IMR-90 (cell line): ENCODE results near the gene TRIM2. TPM values are rescaled to one million over a fixed set of nuclear protein-coding genes. Genes with fewer than 3 reads are reported as not detected.

Source experiments
- ATAC-seq: fragments of 200-7000 bp; cut with Tn5 transposase; 2 replicates; pipeline ENCODE4 v1.9.1; 2020; ENCODE audit warnings: low read depth, mild to moderate bottlenecking, moderate library complexity
- BruUV-seq: library from RNA; stranded (reverse); fragments of 400-500 nt; replicated peaks from 2 replicates; lab custom pipeline; 2021; lab: Mats Ljungman, UMichigan
- CTCF ChIA-PET: fragments of 300-600 bp; formaldehyde crosslinking; extraction: SDS; loops from one replicate; lab custom pipeline; 2021; ENCODE audit warnings: antibody characterized with exemption; lab: Yijun Ruan, JAX
- POLR2A ChIA-PET: fragments of 300-600 bp; sonication (Branson Sonifier 250); formaldehyde crosslinking; loops from one replicate; lab custom pipeline; 2022; ENCODE audit warnings: antibody characterized with exemption; ENCODE audit not compliant: unreplicated experiment; lab: Charles Lee
- DNase-seq: peaks from one replicate; pipeline ENCODE4 v3.0.0; 2013
- H2AFZ ChIP-seq: replicated peaks from 2 replicates; pipeline ENCODE3; 2013; ENCODE audit warnings: low read length, mild to moderate bottlenecking; ENCODE audit not compliant: poor library complexity
- H2AK5ac ChIP-seq: 2 replicates; pipeline ENCODE4 v1.6.1; 2013; ENCODE audit warnings: low read depth, low read length, inconsistent platforms
- H2AK9ac ChIP-seq: replicated peaks from 2 replicates; pipeline ENCODE3; 2013; ENCODE audit warnings: mild to moderate bottlenecking, low read depth, low read length, moderate library complexity; ENCODE audit not compliant: poor library complexity
- H2BK120ac ChIP-seq: 2 replicates; pipeline ENCODE4 v1.6.1; 2013; ENCODE audit warnings: low read depth, low read length, inconsistent platforms
- H2BK15ac ChIP-seq: 3 replicates; pipeline ENCODE4 v1.6.1; 2013; ENCODE audit warnings: low read depth, low read length, inconsistent platforms
- H2BK20ac ChIP-seq: 2 replicates; pipeline ENCODE4 v1.6.1; 2013; ENCODE audit warnings: low read depth, mild to moderate bottlenecking, inconsistent platforms, low read length, moderate library complexity
- H2BK5ac ChIP-seq: 2 replicates; pipeline ENCODE4 v1.6.1; 2013; ENCODE audit warnings: mild to moderate bottlenecking, low read depth, low read length, inconsistent platforms; ENCODE audit not compliant: poor library complexity, severe bottlenecking
- H3K14ac ChIP-seq: replicated peaks from 2 replicates; pipeline ENCODE4 v1.6.1; 2013; ENCODE audit warnings: low read depth, low read length, inconsistent platforms
- H3K18ac ChIP-seq: 2 replicates; pipeline ENCODE4 v1.6.1; 2013; ENCODE audit warnings: low read depth, low read length, control low read depth
- H3K23ac ChIP-seq: 2 replicates; pipeline ENCODE4 v1.6.1; 2013; ENCODE audit warnings: low read depth, low read length, inconsistent platforms
- H3K27ac ChIP-seq: 2 replicates; pipeline ENCODE4 v1.5.1; 2013; ENCODE audit warnings: mild to moderate bottlenecking, control low read depth, low read length; ENCODE audit not compliant: insufficient read depth
- H3K27me3 ChIP-seq: 2 replicates; pipeline ENCODE4 v1.6.1; 2013; ENCODE audit warnings: low read length; ENCODE audit not compliant: control insufficient read depth, insufficient read depth
- H3K36me3 ChIP-seq: 2 replicates; pipeline ENCODE4 v1.6.1; 2013; ENCODE audit warnings: low read length, mixed read lengths; ENCODE audit not compliant: control insufficient read depth, insufficient read depth
- H3K4ac ChIP-seq: 2 replicates; pipeline ENCODE4 v1.6.1; 2013; ENCODE audit warnings: low read depth, low read length, inconsistent platforms
- H3K4me1 ChIP-seq: 2 replicates; pipeline ENCODE4 v1.6.1; 2013; ENCODE audit warnings: low read length, mixed read lengths; ENCODE audit not compliant: control insufficient read depth, insufficient read depth
- H3K4me2 ChIP-seq: 2 replicates; pipeline ENCODE4 v1.6.1; 2013; ENCODE audit warnings: low read depth, mild to moderate bottlenecking, control low read depth, low read length, moderate library complexity
- H3K4me3 ChIP-seq: 2 replicates; pipeline ENCODE4 v1.5.1; 2013; ENCODE audit warnings: low read depth, mild to moderate bottlenecking, control low read depth, low read length, moderate library complexity; ENCODE audit not compliant: insufficient read depth
- H3K56ac ChIP-seq: 2 replicates; pipeline ENCODE4 v1.6.1; 2013; ENCODE audit warnings: low read length, inconsistent platforms; ENCODE audit not compliant: insufficient read depth; ENCODE audit errors: extremely low read depth
- H3K79me1 ChIP-seq, 2 experiments: 2 replicates each; pipeline ENCODE4 v1.6.1; 2013; ENCODE audit warnings: low read length in 2 of 2, inconsistent platforms in 1 of 2, low read depth in 1 of 2
- H3K9ac ChIP-seq: 2 replicates; pipeline ENCODE4 v1.6.1; 2013; ENCODE audit warnings: low read depth, low read length, control low read depth
- H3K9me1 ChIP-seq: 2 replicates; pipeline ENCODE4 v1.6.1; 2013; ENCODE audit warnings: low read length, inconsistent platforms; ENCODE audit not compliant: insufficient read depth
- H3K9me3 ChIP-seq: 2 replicates; pipeline ENCODE4 v1.6.1; 2013; ENCODE audit warnings: low read length; ENCODE audit not compliant: control insufficient read depth, insufficient read depth
- H4K20me1 ChIP-seq: 2 replicates; pipeline ENCODE4 v1.6.1; 2013; ENCODE audit warnings: low read length, inconsistent platforms; ENCODE audit not compliant: insufficient read depth
- H4K5ac ChIP-seq: 2 replicates; pipeline ENCODE4 v1.6.1; 2013; ENCODE audit warnings: mild to moderate bottlenecking, low read depth, low read length, control low read depth
- H4K8ac ChIP-seq, 2 experiments: 2 replicates each; pipeline ENCODE4 v1.6.1; 2013; ENCODE audit warnings: low read depth in 2 of 2, low read length in 2 of 2, control low read depth in 1 of 2, inconsistent platforms in 1 of 2
- H4K91ac ChIP-seq: 2 replicates; pipeline ENCODE4 v1.6.1; 2013; ENCODE audit warnings: low read depth, low read length, inconsistent platforms; ENCODE audit not compliant: insufficient read depth
- BHLHE40 ChIP-seq: fragments of 150-350 bp; IDR thresholded peaks from 2 replicates; pipeline ENCODE4 v1.6.1; 2016; ENCODE audit warnings: mild to moderate bottlenecking, low read depth, low read length
- CEBPB ChIP-seq: IDR thresholded peaks from 2 replicates; pipeline ENCODE4 v1.6.1; 2012; ENCODE audit warnings: low read depth, low read length, improper control_type of control experiment
- CHD1 ChIP-seq: IDR thresholded peaks from 2 replicates; pipeline ENCODE4 v1.6.1; 2012; ENCODE audit warnings: low read depth, low read length, improper control_type of control experiment
- CTCF ChIP-seq: conservative IDR thresholded peaks from 2 replicates; pipeline ENCODE4 v1.5.1; 2012; ENCODE audit warnings: mild to moderate bottlenecking, low read depth, low read length, improper control_type of control experiment
- ELK1 ChIP-seq: fragments of 150-350 bp; IDR thresholded peaks from 2 replicates; pipeline ENCODE4 v1.6.1; 2016; ENCODE audit warnings: low read depth, mild to moderate bottlenecking, low read length, moderate library complexity, borderline replicate concordance
- FOS ChIP-seq: fragments of 150-350 bp; IDR thresholded peaks from 2 replicates; pipeline ENCODE4 v1.6.1; 2016; ENCODE audit warnings: low read depth, low read length
- MAFK ChIP-seq: IDR thresholded peaks from 2 replicates; pipeline ENCODE4 v1.6.1; 2012; ENCODE audit warnings: low read depth, low read length, improper control_type of control experiment
- MXI1 ChIP-seq: IDR thresholded peaks from 2 replicates; pipeline ENCODE4 v1.6.1; 2012; ENCODE audit warnings: low read depth, mild to moderate bottlenecking, low read length, moderate library complexity, borderline replicate concordance
- NFE2L2 ChIP-seq: fragments of 150-350 bp; IDR thresholded peaks from 2 replicates; pipeline ENCODE4 v1.6.1; 2016; ENCODE audit warnings: low read depth, mild to moderate bottlenecking, low read length
- POLR2A ChIP-seq: IDR thresholded peaks from 2 replicates; pipeline ENCODE4 v1.6.1; 2012; ENCODE audit warnings: mild to moderate bottlenecking, low read depth, low read length
- RAD21 ChIP-seq: IDR thresholded peaks from 2 replicates; pipeline ENCODE4 v1.6.1; 2012; ENCODE audit warnings: low read length, improper control_type of control experiment
- RCOR1 ChIP-seq: IDR thresholded peaks from 2 replicates; pipeline ENCODE4 v1.6.1; 2012; ENCODE audit warnings: mild to moderate bottlenecking, low read length, improper control_type of control experiment; ENCODE audit not compliant: insufficient replicate concordance
- RFX5 ChIP-seq: IDR thresholded peaks from 2 replicates; pipeline ENCODE4 v1.8.0; 2012; ENCODE audit warnings: low read depth, mild to moderate bottlenecking, low read length, moderate library complexity
- SMC3 ChIP-seq: fragments of 150-350 bp; IDR thresholded peaks from 2 replicates; pipeline ENCODE4 v1.6.1; 2016; ENCODE audit warnings: low read depth, mild to moderate bottlenecking, antibody characterized with exemption, low read length, moderate library complexity
- USF2 ChIP-seq: fragments of 150-350 bp; IDR thresholded peaks from 2 replicates; pipeline ENCODE4 v1.6.1; 2017; ENCODE audit warnings: mild to moderate bottlenecking, antibody characterized with exemption, low read length, low read depth
- WGBS, 2 experiments: methylation state at CpG; one replicate each; pipeline versions ENCODE4 v1.1.5 to v1.1.7; 2013; ENCODE audit warnings: missing lambda C conversion rate in 2 of 2; ENCODE audit not compliant: insufficient read length in 1 of 2; ENCODE audit errors: extremely low coverage in 2 of 2; 5-methylcytosine and 5-hydroxymethylcytosine counted together
- dilution Hi-C: fragments of 300-500 bp; cut with HindIII; formaldehyde crosslinking; loops from one replicate; pipeline ENCODE4 v1.14.3; 2018; ENCODE audit warnings: low sequenced_read_pairs; ENCODE audit not compliant: unreplicated experiment
- in situ Hi-C: fragments of 300-500 bp; cut with MboI; formaldehyde crosslinking; loops from 3 replicates; pipeline ENCODE4 v1.14.3; 2019; ENCODE audit warnings: low sequenced_read_pairs, inconsistent platforms, mixed read lengths
- intact Hi-C: fragments of 100-400 bp; cut with micrococcal nuclease; formaldehyde crosslinking; loops from 2 replicates; pipeline ENCODE4 v1.10.0; 2022
- polyA plus RNA-seq, 3 experiments: library from polyadenylated mRNA; depleted of rRNA; stranded (reverse); fragments of >200 nt; gene quantifications; 2 replicates each; pipeline ENCODE4 v1.2.3, GENCODE V29; 2012; ENCODE audit warnings: low replicate concordance in 1 of 3
- total RNA-seq: library from RNA; depleted of rRNA; stranded (reverse); fragments of >200 nt; gene quantifications from 2 replicates; pipeline ENCODE4 v1.2.3, GENCODE V29; 2012

The TRIM2 gene
- total and polyA plus RNA-seq, 2 of the 4 experiments (the other 2 are of a cell fraction) = 16.0 to 64.2 TPM

GRCh38 chr4:153371701-153372234 lies 167.5 kb downstream of the TRIM2 start:
- no peak overlapping the region for H4K91ac ChIP-seq
- intact Hi-C loops = no loop called here
- no peaks in the 10 kb centered on the region for H3K9me1 ChIP-seq
- DNase-seq (no peak), ATAC-seq (no peak)
- no peak overlapping the region for H3K14ac ChIP-seq
- no peak overlapping the region for H4K8ac ChIP-seq
- H3K9ac ChIP-seq = no peak overlapping the region
- WGBS, 2 experiments = 94% methylated on average over 2 of the region's 6 CpGs; no CpG with 5 or more reads in 1 of the 2 experiments
- H3K4ac ChIP-seq = no peak overlapping the region
- no peak overlapping the region for H3K18ac ChIP-seq
- H3K27ac ChIP-seq = no peak overlapping the region
- no peaks in the 10 kb centered on the region for H3K4me1 ChIP-seq
- dilution Hi-C loops = no loop called here
- no peak overlapping the region for H2AK5ac ChIP-seq
- in situ Hi-C loops = no loop called here
- no peaks in the 10 kb centered on the region for H3K36me3 ChIP-seq
- H2BK5ac ChIP-seq = no peak overlapping the region
- H2BK15ac ChIP-seq = no peak overlapping the region
- no peaks in the 10 kb centered on the region for H3K79me1 ChIP-seq
- TF ChIP-seq BHLHE40 = no peak
- no peak for TF ChIP-seq POLR2A
- no peak for TF ChIP-seq FOS
- no peak for TF ChIP-seq CHD1
- no peak for TF ChIP-seq SMC3
- no peak for TF ChIP-seq RFX5
- TF ChIP-seq RCOR1 = no peak
- TF ChIP-seq NFE2L2 = no peak
- no peak for TF ChIP-seq MAFK
- TF ChIP-seq MXI1 = no peak
- TF ChIP-seq ELK1 = no peak
- TF ChIP-seq CTCF = no peak
- no peak for TF ChIP-seq USF2
- TF ChIP-seq CEBPB = no peak
- TF ChIP-seq RAD21 = no peak
- ChIA-PET CTCF (no interaction called here), POLR2A (no interaction called here)
- H4K20me1 ChIP-seq = no peaks in the 10 kb centered on the region
- no peaks in the 10 kb centered on the region for H3K27me3 ChIP-seq
- H3K4me3 ChIP-seq = no peak overlapping the region
- no peak overlapping the region for H3K56ac ChIP-seq
- H2BK20ac ChIP-seq = no peak overlapping the region
- no peak overlapping the region for H2AFZ ChIP-seq
- H2BK120ac ChIP-seq = no peak overlapping the region
- H3K9me3 ChIP-seq = no peaks in the 10 kb centered on the region; the same call in 1 of the 2 replicates
- H3K23ac ChIP-seq = no peak overlapping the region
- H3K4me2 ChIP-seq = no peak overlapping the region
- no peak overlapping the region for H4K5ac ChIP-seq
- no TSS peak for BruUV-seq
- no peak overlapping the region for H2AK9ac ChIP-seq
